Activated CD4-positive, alpha-beta T cell treated with anti-CD3 and anti-CD28 coated beads for 36 hours (primary cell): Measurements from ENCODE around the gene CBFA2T3. TPM values are rescaled to one million over a fixed set of nuclear protein-coding genes. Genes with fewer than 3 reads are reported as not detected.
"Not testable (repeated sequence)": the region's sequence is repeated elsewhere in the genome, so short reads cannot be mapped to it uniquely, and the experiment has no call there.

ENCODE experiments used
- ATAC-seq: fragments of 200-7000 bp; cut with Tn5 transposase; one replicate; pipeline ENCODE4 v1.10.0; 2021; ENCODE audit warnings: mild to moderate bottlenecking, moderate library complexity
- CTCF ChIA-PET: fragments of 350-600 bp; sonication (Branson Sonifier 250); formaldehyde crosslinking; loops from one replicate; lab custom pipeline; 2021; ENCODE audit warnings: antibody characterized with exemption; lab: Charles Lee
- POLR2A ChIA-PET: fragments of 350-600 bp; sonication (Branson Sonifier 250); formaldehyde crosslinking; loops from one replicate; lab custom pipeline; 2021; ENCODE audit warnings: antibody characterized with exemption, inconsistent platforms; lab: Charles Lee
- DNase-seq: peaks from one replicate; pipeline ENCODE4 v3.0.0-alpha.2; 2020
- H3K27ac Mint-ChIP-seq: one replicate; pipeline ENCODE4 v1.8.0; 2021; ENCODE audit warnings: mixed read lengths
- H3K27me3 Mint-ChIP-seq: one replicate; pipeline ENCODE4 v1.8.0; 2021; ENCODE audit warnings: mixed read lengths
- H3K36me3 Mint-ChIP-seq: one replicate; pipeline ENCODE4 v1.8.0; 2021; ENCODE audit warnings: low read depth, mixed read lengths
- H3K4me1 Mint-ChIP-seq: one replicate; pipeline ENCODE4 v1.8.0; 2021; ENCODE audit warnings: mixed read lengths
- H3K4me3 Mint-ChIP-seq: one replicate; pipeline ENCODE4 v1.8.0; 2021; ENCODE audit warnings: mild to moderate bottlenecking, moderate library complexity, mixed read lengths
- H3K9me3 Mint-ChIP-seq: one replicate; pipeline ENCODE4 v1.8.0; 2021; ENCODE audit warnings: low read depth, mixed read lengths
- intact Hi-C, 2 experiments: fragments of 100-400 bp; cut with DNase I in 1 of 2; cut with micrococcal nuclease in 1 of 2; formaldehyde crosslinking; loops; one replicate each; pipeline versions ENCODE4 v1.14.2 to v1.15.1; 2022 to 2024; cut with DNase I, micrococcal nuclease
- total RNA-seq, 2 experiments: library from RNA; stranded (reverse); gene quantifications; one replicate each; pipeline ENCODE4 v1.2.3, GENCODE V29; 2021

Gene CBFA2T3
- total RNA-seq, 2 experiments from 2014 or later = 0.30 to 0.34 TPM

- peaks cover 23% of the 10 kb centered on the region for H3K27me3 Mint-ChIP-seq
- no peaks in the 10 kb centered on the region for H3K36me3 Mint-ChIP-seq
These were observed 33.4 kb upstream of the CBFA2T3 start for GRCh38 chr16:89010210-89010925.

GRCh38 chr16:89009343-89010209 lies 32.6 kb upstream of the CBFA2T3 start:
- intact Hi-C loops = no loop called here
- Mint-ChIP-seq H3K27ac (no peak overlapping the region), H3K4me1 (no peaks in the 10 kb centered on the region), H3K9me3 (no peaks in the 10 kb centered on the region), H3K36me3 (no peaks in the 10 kb centered on the region), H3K4me3 (no peak overlapping the region), H3K27me3 (peaks cover 25% of the 10 kb centered on the region)
- DNase-seq (peak; percentile 62), ATAC-seq (no peak)
- CTCF ChIA-PET = interaction anchor here (0.6 kb wide), 1 partner anchor 38 kb away, joined by 3 read pairs; no protein-coding TSS in a partner anchor
- POLR2A ChIA-PET = no interaction called here

More at GRCh38 chr16:89010210-89010925, 33.4 kb upstream of the CBFA2T3 start:
- Mint-ChIP-seq H3K27ac (no peak overlapping the region), H3K4me1 (no peaks in the 10 kb centered on the region), H3K9me3 (no peaks in the 10 kb centered on the region), H3K4me3 (no peak overlapping the region)
- CTCF ChIA-PET = no interaction called here
- POLR2A ChIA-PET = no interaction called here
- no peak for ATAC-seq
- intact Hi-C loops = no loop called here
- DNase-seq = no peak

- POLR2A ChIA-PET, H3K4me3 Mint-ChIP-seq, intact Hi-C loops, DNase-seq, H3K9me3 Mint-ChIP-seq, CTCF ChIA-PET, ATAC-seq, H3K4me1 Mint-ChIP-seq, H3K27ac Mint-ChIP-seq, H3K36me3 Mint-ChIP-seq: not testable (repeated sequence)
- H3K27me3 Mint-ChIP-seq = peaks cover 27% of the 10 kb centered on the region
These were observed 31.8 kb upstream of the CBFA2T3 start for GRCh38 chr16:89008796-89009195.

- ATAC-seq (no peak), DNase-seq (no peak)
- intact Hi-C loops = no loop called here
- no peaks in the 10 kb centered on the region for H3K9me3 Mint-ChIP-seq
- ChIA-PET POLR2A (no interaction called here), CTCF (no interaction called here)
- no peaks in the 10 kb centered on the region for H3K36me3 Mint-ChIP-seq
- no peak overlapping the region for H3K27ac Mint-ChIP-seq
- H3K4me1 Mint-ChIP-seq = no peaks in the 10 kb centered on the region
- no peak overlapping the region for H3K4me3 Mint-ChIP-seq
- peaks cover 17% of the 10 kb centered on the region for H3K27me3 Mint-ChIP-seq
These were observed 30.6 kb upstream of the CBFA2T3 start for GRCh38 chr16:89007371-89008249.

GRCh38 chr16:89006036-89006752 lies 29.2 kb upstream of the CBFA2T3 start:
- ATAC-seq (no peak), DNase-seq (no peak)
- no peaks in the 10 kb centered on the region for H3K4me1 Mint-ChIP-seq
- H3K27me3 Mint-ChIP-seq = peaks cover 17% of the 10 kb centered on the region
- no peaks in the 10 kb centered on the region for H3K36me3 Mint-ChIP-seq
- H3K4me3 Mint-ChIP-seq = no peak overlapping the region
- POLR2A ChIA-PET = no interaction called here
- intact Hi-C loops = no loop called here
- H3K27ac Mint-ChIP-seq = no peak overlapping the region
- H3K9me3 Mint-ChIP-seq = no peaks in the 10 kb centered on the region
- CTCF ChIA-PET = no interaction called here

GRCh38 chr16:89005201-89006035 lies 28.4 kb upstream of the CBFA2T3 start:
- Mint-ChIP-seq H3K27me3 (peaks cover 17% of the 10 kb centered on the region), H3K4me1 (peaks cover under 1% of the 10 kb centered on the region), H3K9me3 (no peaks in the 10 kb centered on the region), H3K27ac (no peak overlapping the region), H3K36me3 (no peaks in the 10 kb centered on the region), H3K4me3 (no peak overlapping the region)
- ChIA-PET POLR2A (no interaction called here), CTCF (interaction anchor here (0.6 kb wide), 1 partner anchor 62 kb away, joined by 3 read pairs; no protein-coding TSS in a partner anchor)
- ATAC-seq = no peak
- intact Hi-C loops = no loop called here
- DNase-seq = no peak

GRCh38 chr16:89004209-89004831 lies 27.3 kb upstream of the CBFA2T3 start:
- POLR2A ChIA-PET = interaction anchor here (0.6 kb wide), 1 partner anchor 696 kb away, joined by 4 read pairs; no protein-coding TSS in a partner anchor
- no peaks in the 10 kb centered on the region for H3K36me3 Mint-ChIP-seq
- peak; percentile 20 for DNase-seq
- CTCF ChIA-PET = interaction anchor here (0.6 to 1.0 kb wide), 2 partner anchors 20 to 61 kb away, joined by 3 to 4 read pairs; no protein-coding TSS in a partner anchor
- no peak for ATAC-seq
- no peak overlapping the region for H3K27ac Mint-ChIP-seq
- no peak overlapping the region for H3K4me3 Mint-ChIP-seq
- peaks cover 7% of the 10 kb centered on the region for H3K4me1 Mint-ChIP-seq
- intact Hi-C loops = no loop called here
- H3K27me3 Mint-ChIP-seq = peaks cover 11% of the 10 kb centered on the region
- H3K9me3 Mint-ChIP-seq = peaks cover 3% of the 10 kb centered on the region

GRCh38 chr16:89003831-89004208 lies 26.8 kb upstream of the CBFA2T3 start:
- ChIA-PET CTCF (interaction anchor here (1.0 kb wide), 1 partner anchor 21 kb away, joined by 4 read pairs; no protein-coding TSS in a partner anchor), POLR2A (no interaction called here)
- no peaks in the 10 kb centered on the region for H3K36me3 Mint-ChIP-seq
- no peak overlapping the region for H3K4me3 Mint-ChIP-seq
- no peak overlapping the region for H3K27ac Mint-ChIP-seq
- peaks cover 8% of the 10 kb centered on the region for H3K9me3 Mint-ChIP-seq
- ATAC-seq (no peak), DNase-seq (no peak)
- peaks cover 12% of the 10 kb centered on the region for H3K27me3 Mint-ChIP-seq
- intact Hi-C loops = no loop called here
- H3K4me1 Mint-ChIP-seq = peaks cover 11% of the 10 kb centered on the region

- Mint-ChIP-seq H3K27ac (no peak overlapping the region), H3K9me3 (peaks cover 8% of the 10 kb centered on the region), H3K4me3 (no peak overlapping the region), H3K36me3 (no peaks in the 10 kb centered on the region), H3K4me1 (peaks cover 11% of the 10 kb centered on the region), H3K27me3 (peaks cover 12% of the 10 kb centered on the region)
- intact Hi-C loops = no loop called here
- ChIA-PET CTCF (interaction anchor here (1.0 kb wide), 1 partner anchor 22 kb away, joined by 4 read pairs; no protein-coding TSS in a partner anchor), POLR2A (no interaction called here)
- no peak for DNase-seq
- no peak for ATAC-seq
These were observed 26.1 kb upstream of the CBFA2T3 start for GRCh38 chr16:89002851-89003830.
